Neural cell (in vitro differentiated cells): ENCODE data around the gene STOML2. TPM values are rescaled to one million over a fixed set of nuclear protein-coding genes. Genes with fewer than 3 reads are reported as not detected.
A peak's percentile ranks its signal among the peaks of the same experiment; 100 is the strongest.

ENCODE experiments used
- H2AFZ ChIP-seq: fragments of 200-600, 300-800 bp; sonication (generic), shearing (Covaris generic); 2 replicates; pipeline ENCODE4 v1.6.0; 2014; ENCODE audit warnings: low read depth, mild to moderate bottlenecking, antibody characterized with exemption, low read length, moderate library complexity
- H3F3A ChIP-seq: fragments of 200-600 bp; shearing (Covaris generic); 2 replicates; pipeline ENCODE4 v1.6.1; 2016; ENCODE audit warnings: mild to moderate bottlenecking, moderate library complexity, mixed read lengths, antibody characterized with exemption, low read length; ENCODE audit not compliant: insufficient read depth, poor library complexity, severe bottlenecking
- H3K27ac ChIP-seq: fragments of 200-600, 300-800 bp; sonication (generic), shearing (Covaris generic); 2 replicates; pipeline ENCODE4 v1.5.1; 2014; ENCODE audit warnings: mild to moderate bottlenecking, low read length, moderate library complexity
- H3K27me3 ChIP-seq: fragments of 300-800, 200-600 bp; sonication (generic), shearing (Covaris generic); 2 replicates; pipeline ENCODE4 v1.6.0; 2014; ENCODE audit warnings: mild to moderate bottlenecking, low read depth, low read length, moderate library complexity; ENCODE audit not compliant: insufficient read depth
- H3K36me3 ChIP-seq: fragments of 300-800, 200-600 bp; sonication (generic), shearing (Covaris generic); 2 replicates; pipeline ENCODE4 v1.5.1; 2014; ENCODE audit warnings: mild to moderate bottlenecking, antibody characterized with exemption, low read length, moderate library complexity; ENCODE audit not compliant: insufficient read depth
- H3K4me2 ChIP-seq: fragments of 300-800, 200-600 bp; sonication (generic), shearing (Covaris generic); 2 replicates; pipeline ENCODE4 v1.6.0; 2014; ENCODE audit warnings: mild to moderate bottlenecking, low read length
- H3K4me3 ChIP-seq: fragments of 300-800, 200-600 bp; sonication (generic), shearing (Covaris generic); 2 replicates; pipeline ENCODE4 v1.5.1; 2014; ENCODE audit warnings: mild to moderate bottlenecking, low read length, moderate library complexity
- H3K79me2 ChIP-seq: fragments of 200-600 bp; shearing (Covaris generic); replicated peaks from 2 replicates; pipeline ENCODE4 v1.6.0; 2014; ENCODE audit warnings: mild to moderate bottlenecking, low read length, moderate library complexity; ENCODE audit not compliant: insufficient read depth
- H3K9ac ChIP-seq: fragments of 300-800, 200-600 bp; sonication (generic), shearing (Covaris generic); 2 replicates; pipeline ENCODE4 v1.6.1; 2016; ENCODE audit warnings: mild to moderate bottlenecking, low read length, mixed read lengths
- H3K9me2 ChIP-seq: fragments of 200-600 bp; shearing (Covaris generic); 2 replicates; pipeline ENCODE4 v1.6.1; 2016; ENCODE audit warnings: mild to moderate bottlenecking, low read length, mixed read lengths; ENCODE audit not compliant: insufficient read depth
- H3K9me3 ChIP-seq: fragments of 200-600, 300-800 bp; sonication (generic), shearing (Covaris generic); 2 replicates; pipeline ENCODE4 v1.6.1; 2016; ENCODE audit warnings: mild to moderate bottlenecking, mixed run types, low read length, moderate library complexity, mixed read lengths
- H4K20me1 ChIP-seq: fragments of 200-600 bp; shearing (Covaris generic); 2 replicates; pipeline ENCODE4 v1.6.1; 2016; ENCODE audit warnings: mild to moderate bottlenecking, mixed run types; ENCODE audit not compliant: insufficient read depth
- EP300 ChIP-seq: fragments of 450-650 bp; conservative IDR thresholded peaks from 2 replicates; pipeline ENCODE4 v1.6.1; 2014; ENCODE audit warnings: antibody characterized with exemption, mild to moderate bottlenecking, moderate library complexity; ENCODE audit not compliant: poor library complexity, severe bottlenecking
- EZH2 ChIP-seq: fragments of 200-600, 300-800 bp; shearing (Covaris generic), sonication (generic); IDR thresholded peaks from 2 replicates; pipeline ENCODE4 v1.6.1; 2014; ENCODE audit warnings: antibody characterized with exemption, low read length, borderline replicate concordance, mild to moderate bottlenecking; ENCODE audit not compliant: insufficient read depth, poor library complexity, severe bottlenecking
- MXI1 ChIP-seq: fragments of 450-650 bp; conservative IDR thresholded peaks from 2 replicates; pipeline ENCODE4 v1.6.1; 2014; ENCODE audit warnings: antibody characterized with exemption, mild to moderate bottlenecking; ENCODE audit not compliant: poor library complexity, severe bottlenecking
- POLR2AphosphoS5 ChIP-seq: IDR thresholded peaks from 2 replicates; pipeline ENCODE4 v1.6.1; 2012
- RAD21 ChIP-seq: fragments of 450-650 bp; conservative IDR thresholded peaks from 2 replicates; pipeline ENCODE4 v1.6.1; 2014; ENCODE audit warnings: antibody characterized with exemption, mild to moderate bottlenecking, moderate library complexity
- SMC3 ChIP-seq: fragments of 450-650 bp; conservative IDR thresholded peaks from 2 replicates; pipeline ENCODE4 v1.6.1; 2014; ENCODE audit warnings: antibody characterized with exemption, mild to moderate bottlenecking, moderate library complexity; ENCODE audit not compliant: poor library complexity
- TAF1 ChIP-seq: IDR thresholded peaks from 2 replicates; pipeline ENCODE4 v1.6.1; 2012; ENCODE audit warnings: low read depth
- polyA plus RNA-seq: library from polyadenylated mRNA; depleted of rRNA; stranded (reverse); fragments of >200 nt; gene quantifications from 2 replicates; pipeline ENCODE4 v1.2.3, GENCODE V29; 2014
- TF ChIP-seq, protein P1 (sequence below): IDR thresholded peaks from 2 replicates; pipeline ENCODE4 v1.6.1; 2012; ENCODE audit warnings: borderline replicate concordance
- TF ChIP-seq, protein P2 (sequence below): fragments of 450-650 bp; IDR thresholded peaks from 2 replicates; pipeline ENCODE4 v1.5.1; 2014; ENCODE audit warnings: antibody characterized with exemption, mild to moderate bottlenecking, moderate library complexity; ENCODE audit not compliant: poor library complexity, severe bottlenecking

The STOML2 gene
- polyA plus RNA-seq, 1 donor from 2014 or later, result 98.3 TPM

DNA sequence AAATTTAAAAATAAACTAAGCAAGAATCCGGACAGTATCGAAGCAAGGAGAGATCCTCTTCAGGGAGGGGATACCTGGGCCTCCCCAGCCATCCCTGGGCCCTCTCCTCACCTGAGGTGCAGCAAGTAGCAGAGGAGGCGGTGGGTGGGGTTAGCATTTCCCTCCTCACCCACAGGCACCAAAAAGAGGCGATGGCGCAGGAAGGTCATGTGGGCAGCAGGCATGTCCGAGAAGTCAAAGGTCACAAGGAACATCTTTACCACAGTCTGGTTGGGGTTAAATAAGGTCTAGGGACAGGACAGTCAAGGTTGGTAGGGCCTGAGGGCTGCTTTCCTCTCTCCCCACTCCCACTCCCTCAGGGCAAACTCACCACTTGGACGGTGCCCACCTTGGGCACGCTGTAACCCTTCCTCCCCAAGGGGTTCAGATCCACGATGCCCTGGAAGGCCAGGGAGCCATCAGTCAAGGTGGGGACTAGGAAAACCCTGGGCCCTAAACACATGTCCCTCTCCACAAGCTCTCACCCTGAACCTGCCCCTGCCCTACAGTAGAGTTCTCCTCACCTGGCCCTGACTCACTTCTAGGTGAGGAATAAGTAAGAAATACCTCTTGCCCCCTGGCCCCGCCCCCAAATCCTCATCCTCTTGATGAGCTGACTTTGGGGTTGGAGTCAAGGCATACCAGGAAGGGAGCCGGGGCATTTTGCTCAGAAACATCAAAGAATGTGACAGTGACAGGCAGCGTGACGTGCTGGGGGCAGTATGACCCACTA is 2.8 kb upstream of the STOML2 start:
- H3K9me3 ChIP-seq, result no peaks in the 10 kb centered on the region
- no peak overlapping the region for H3K4me2 ChIP-seq
- H2AFZ ChIP-seq, result no peak overlapping the region
- H3K36me3 ChIP-seq, result no peaks in the 10 kb centered on the region
- H3K27ac ChIP-seq, result peak overlapping the region; percentile 0
- H3K9me2 ChIP-seq, result no peaks in the 10 kb centered on the region
- no peak overlapping the region for H3K9ac ChIP-seq
- H3K79me2 ChIP-seq, result peaks cover 35% of the 10 kb centered on the region
- H3F3A ChIP-seq, result peaks cover 7% of the 10 kb centered on the region
- no peaks in the 10 kb centered on the region for H4K20me1 ChIP-seq
- H3K27me3 ChIP-seq, result no peaks in the 10 kb centered on the region
- H3K4me3 ChIP-seq, result no peak overlapping the region
- TF ChIP-seq, protein P1, sequence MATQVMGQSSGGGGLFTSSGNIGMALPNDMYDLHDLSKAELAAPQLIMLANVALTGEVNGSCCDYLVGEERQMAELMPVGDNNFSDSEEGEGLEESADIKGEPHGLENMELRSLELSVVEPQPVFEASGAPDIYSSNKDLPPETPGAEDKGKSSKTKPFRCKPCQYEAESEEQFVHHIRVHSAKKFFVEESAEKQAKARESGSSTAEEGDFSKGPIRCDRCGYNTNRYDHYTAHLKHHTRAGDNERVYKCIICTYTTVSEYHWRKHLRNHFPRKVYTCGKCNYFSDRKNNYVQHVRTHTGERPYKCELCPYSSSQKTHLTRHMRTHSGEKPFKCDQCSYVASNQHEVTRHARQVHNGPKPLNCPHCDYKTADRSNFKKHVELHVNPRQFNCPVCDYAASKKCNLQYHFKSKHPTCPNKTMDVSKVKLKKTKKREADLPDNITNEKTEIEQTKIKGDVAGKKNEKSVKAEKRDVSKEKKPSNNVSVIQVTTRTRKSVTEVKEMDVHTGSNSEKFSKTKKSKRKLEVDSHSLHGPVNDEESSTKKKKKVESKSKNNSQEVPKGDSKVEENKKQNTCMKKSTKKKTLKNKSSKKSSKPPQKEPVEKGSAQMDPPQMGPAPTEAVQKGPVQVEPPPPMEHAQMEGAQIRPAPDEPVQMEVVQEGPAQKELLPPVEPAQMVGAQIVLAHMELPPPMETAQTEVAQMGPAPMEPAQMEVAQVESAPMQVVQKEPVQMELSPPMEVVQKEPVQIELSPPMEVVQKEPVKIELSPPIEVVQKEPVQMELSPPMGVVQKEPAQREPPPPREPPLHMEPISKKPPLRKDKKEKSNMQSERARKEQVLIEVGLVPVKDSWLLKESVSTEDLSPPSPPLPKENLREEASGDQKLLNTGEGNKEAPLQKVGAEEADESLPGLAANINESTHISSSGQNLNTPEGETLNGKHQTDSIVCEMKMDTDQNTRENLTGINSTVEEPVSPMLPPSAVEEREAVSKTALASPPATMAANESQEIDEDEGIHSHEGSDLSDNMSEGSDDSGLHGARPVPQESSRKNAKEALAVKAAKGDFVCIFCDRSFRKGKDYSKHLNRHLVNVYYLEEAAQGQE, result no peak
- TF ChIP-seq, protein P2, sequence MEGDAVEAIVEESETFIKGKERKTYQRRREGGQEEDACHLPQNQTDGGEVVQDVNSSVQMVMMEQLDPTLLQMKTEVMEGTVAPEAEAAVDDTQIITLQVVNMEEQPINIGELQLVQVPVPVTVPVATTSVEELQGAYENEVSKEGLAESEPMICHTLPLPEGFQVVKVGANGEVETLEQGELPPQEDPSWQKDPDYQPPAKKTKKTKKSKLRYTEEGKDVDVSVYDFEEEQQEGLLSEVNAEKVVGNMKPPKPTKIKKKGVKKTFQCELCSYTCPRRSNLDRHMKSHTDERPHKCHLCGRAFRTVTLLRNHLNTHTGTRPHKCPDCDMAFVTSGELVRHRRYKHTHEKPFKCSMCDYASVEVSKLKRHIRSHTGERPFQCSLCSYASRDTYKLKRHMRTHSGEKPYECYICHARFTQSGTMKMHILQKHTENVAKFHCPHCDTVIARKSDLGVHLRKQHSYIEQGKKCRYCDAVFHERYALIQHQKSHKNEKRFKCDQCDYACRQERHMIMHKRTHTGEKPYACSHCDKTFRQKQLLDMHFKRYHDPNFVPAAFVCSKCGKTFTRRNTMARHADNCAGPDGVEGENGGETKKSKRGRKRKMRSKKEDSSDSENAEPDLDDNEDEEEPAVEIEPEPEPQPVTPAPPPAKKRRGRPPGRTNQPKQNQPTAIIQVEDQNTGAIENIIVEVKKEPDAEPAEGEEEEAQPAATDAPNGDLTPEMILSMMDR, result no peak
- TF ChIP-seq EZH2 (no peak), TAF1 (no peak), MXI1 (no peak)

DNA sequence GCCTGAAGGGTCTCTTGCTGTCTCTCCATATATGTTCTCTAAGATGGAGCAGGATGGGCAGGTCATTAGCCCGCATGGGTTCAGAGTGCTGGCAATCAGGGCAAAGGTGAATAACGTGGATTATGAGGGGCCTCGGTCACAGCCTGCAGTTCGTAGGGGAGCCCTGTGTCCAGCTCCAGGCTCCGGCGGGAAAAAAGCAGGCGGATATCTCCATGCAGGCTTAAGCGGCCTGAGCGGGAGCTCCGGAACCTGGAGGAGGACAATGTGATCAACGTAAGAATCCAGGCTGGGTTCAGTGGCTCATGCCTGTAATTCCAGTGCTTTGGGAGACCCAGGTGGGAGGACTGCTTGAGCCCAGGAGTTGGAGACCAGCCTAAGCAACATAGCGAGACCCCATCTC is 2.2 kb upstream of the STOML2 start:
- H3K9me3 ChIP-seq, result no peaks in the 10 kb centered on the region
- H2AFZ ChIP-seq, result no peak overlapping the region
- no peaks in the 10 kb centered on the region for H4K20me1 ChIP-seq
- no peak overlapping the region for H3K4me2 ChIP-seq
- H3K9me2 ChIP-seq, result no peaks in the 10 kb centered on the region
- peaks cover 29% of the 10 kb centered on the region for H3K79me2 ChIP-seq
- peak overlapping the region; percentile 91 for H3K27ac ChIP-seq
- H3F3A ChIP-seq, result peaks cover 7% of the 10 kb centered on the region
- H3K27me3 ChIP-seq, result no peaks in the 10 kb centered on the region
- H3K9ac ChIP-seq, result no peak overlapping the region
- no peak for TF ChIP-seq TAF1
- TF ChIP-seq, protein P1, result no peak
- no peak for TF ChIP-seq RAD21
- TF ChIP-seq, protein P2, result no peak
- no peak for TF ChIP-seq SMC3
- TF ChIP-seq MXI1, result no peak
- TF ChIP-seq EZH2, result no peak
- TF ChIP-seq EP300, result no peak
- no peak for TF ChIP-seq POLR2AphosphoS5
- no peak overlapping the region for H3K4me3 ChIP-seq
- no peaks in the 10 kb centered on the region for H3K36me3 ChIP-seq
